ENCODE data around the gene ZNF524. TPM values are rescaled to one million over a fixed set of nuclear protein-coding genes. Genes with fewer than 3 reads are reported as not detected.

Gene ZNF524
- total RNA-seq, 1 donor from 2014 or later = 6.3 TPM

GRCh38 chr19:55599468-55599841 lies 633 bp upstream of the ZNF524 start, which contains the start of gene FIZ1:
Gene FIZ1, minus strand, starts transcription at chr19:55599517. Its CDS starts 1,652 bp downstream, at chr19:55597865.
- Mint-ChIP-seq H3K27me3 (ENCODE audit: low read depth, unreplicated experiment) (no peaks in the 10 kb centered on the region), H3K36me3 (ENCODE audit: low read depth, unreplicated experiment) (peaks cover 24% of the 10 kb centered on the region), H3K4me3 (ENCODE audit: unreplicated experiment) (peak within 1 kb of the TSS; percentile 97), H3K4me1 (ENCODE audit: low read depth, unreplicated experiment) (peaks cover 4% of the 10 kb centered on the region), H3K27ac (ENCODE audit: unreplicated experiment) (peak within 1 kb of the TSS; percentile 99), H3K9me3 (ENCODE audit: unreplicated experiment) (peaks cover 8% of the 10 kb centered on the region)
- H3K79me2 ChIP-seq (ENCODE audit: insufficient read depth, low read length) = peaks cover 12% of the 10 kb centered on the region
- peak within 1 kb of the TSS; percentile 84 for H2AFZ ChIP-seq (ENCODE audit: low read depth, low read length)
- peak within 1 kb of the TSS; percentile 96 for H3K9ac ChIP-seq (ENCODE audit: low read length)
- peak within 1 kb of the TSS; percentile 89 for H3K4me2 ChIP-seq (ENCODE audit: low read length)
- peak within 1 kb of the TSS; percentile 96 for H3K27ac ChIP-seq (ENCODE audit: low read depth, low read length)
- DNase-seq (ENCODE audit: low read depth) (peak; percentile 95), FAIRE-seq (no peak)
- H3K36me3 ChIP-seq (ENCODE audit: insufficient read depth, low read length) = peaks cover 19% of the 10 kb centered on the region
- H3K4me3 ChIP-seq (ENCODE audit: insufficient read depth, low read depth, low read length) = peak within 1 kb of the TSS; percentile 90
- peaks cover under 1% of the 10 kb centered on the region for H3K4me1 ChIP-seq (ENCODE audit: insufficient read depth, low read length)
- H3K9me3 ChIP-seq (ENCODE audit: insufficient read depth, low read depth, low read length) = no peaks in the 10 kb centered on the region
- no peaks in the 10 kb centered on the region for H3K27me3 ChIP-seq (ENCODE audit: insufficient read depth, low read length)
- TF ChIP-seq CTCF (IDR thresholded peaks at IDR 0.05; ENCODE audit: insufficient read depth, low read depth, low read length) = no peak
- no peak for TF ChIP-seq EZH2 (IDR thresholded peaks at IDR 0.05; ENCODE audit: insufficient read depth, low read length)
- H4K20me1 ChIP-seq (ENCODE audit: insufficient read depth, low read length) = no peaks in the 10 kb centered on the region

- H3K4me3 ChIP-seq (ENCODE audit: insufficient read depth, low read depth, low read length) = peak overlapping the region; percentile 58
- H2AFZ ChIP-seq (ENCODE audit: low read depth, low read length) = peak overlapping the region; percentile 10
- Mint-ChIP-seq H3K4me1 (ENCODE audit: low read depth, unreplicated experiment) (peaks cover 6% of the 10 kb centered on the region), H3K4me3 (ENCODE audit: unreplicated experiment) (peak overlapping the region; percentile 74), H3K27ac (ENCODE audit: unreplicated experiment) (peak overlapping the region; percentile 34), H3K36me3 (ENCODE audit: low read depth, unreplicated experiment) (peaks cover 15% of the 10 kb centered on the region), H3K27me3 (ENCODE audit: low read depth, unreplicated experiment) (no peaks in the 10 kb centered on the region), H3K9me3 (ENCODE audit: unreplicated experiment) (peaks cover 5% of the 10 kb centered on the region)
- peaks cover 12% of the 10 kb centered on the region for H3K79me2 ChIP-seq (ENCODE audit: insufficient read depth, low read length)
- DNase-seq (ENCODE audit: low read depth) (no peak), FAIRE-seq (no peak)
- no peaks in the 10 kb centered on the region for H4K20me1 ChIP-seq (ENCODE audit: insufficient read depth, low read length)
- H3K9me3 ChIP-seq (ENCODE audit: insufficient read depth, low read depth, low read length) = no peaks in the 10 kb centered on the region
- peaks cover 9% of the 10 kb centered on the region for H3K36me3 ChIP-seq (ENCODE audit: insufficient read depth, low read length)
- no peak for TF ChIP-seq EZH2 (IDR thresholded peaks at IDR 0.05; ENCODE audit: insufficient read depth, low read length)
- no peak for TF ChIP-seq CTCF (IDR thresholded peaks at IDR 0.05; ENCODE audit: insufficient read depth, low read depth, low read length)
- H3K4me2 ChIP-seq (ENCODE audit: low read length) = peak overlapping the region; percentile 89
- peaks cover 5% of the 10 kb centered on the region for H3K4me1 ChIP-seq (ENCODE audit: insufficient read depth, low read length)
- peak overlapping the region; percentile 11 for H3K27ac ChIP-seq (ENCODE audit: low read depth, low read length)
- peak overlapping the region; percentile 96 for H3K9ac ChIP-seq (ENCODE audit: low read length)
- no peaks in the 10 kb centered on the region for H3K27me3 ChIP-seq (ENCODE audit: insufficient read depth, low read length)
Measured at GRCh38 chr19:55600662-55601028, 557 bp downstream of the ZNF524 start.

GRCh38 chr19:55601084-55601483 lies 996 bp downstream of the ZNF524 start:
- Mint-ChIP-seq H3K4me3 (ENCODE audit: unreplicated experiment) (peak overlapping the region; percentile 74), H3K4me1 (ENCODE audit: low read depth, unreplicated experiment) (peaks cover 6% of the 10 kb centered on the region), H3K36me3 (ENCODE audit: low read depth, unreplicated experiment) (peaks cover 11% of the 10 kb centered on the region), H3K27ac (ENCODE audit: unreplicated experiment) (peak overlapping the region; percentile 86), H3K9me3 (ENCODE audit: unreplicated experiment) (peaks cover 5% of the 10 kb centered on the region), H3K27me3 (ENCODE audit: low read depth, unreplicated experiment) (no peaks in the 10 kb centered on the region)
- FAIRE-seq (no peak), DNase-seq (ENCODE audit: low read depth) (no peak)
- no peaks in the 10 kb centered on the region for H3K27me3 ChIP-seq (ENCODE audit: insufficient read depth, low read length)
- H3K79me2 ChIP-seq (ENCODE audit: insufficient read depth, low read length) = peaks cover 15% of the 10 kb centered on the region
- peaks cover 5% of the 10 kb centered on the region for H3K36me3 ChIP-seq (ENCODE audit: insufficient read depth, low read length)
- H3K9me3 ChIP-seq (ENCODE audit: insufficient read depth, low read depth, low read length) = no peaks in the 10 kb centered on the region
- TF ChIP-seq CTCF (IDR thresholded peaks at IDR 0.05; ENCODE audit: insufficient read depth, low read depth, low read length) (no peak), EZH2 (IDR thresholded peaks at IDR 0.05; ENCODE audit: insufficient read depth, low read length) (no peak)
- no peaks in the 10 kb centered on the region for H4K20me1 ChIP-seq (ENCODE audit: insufficient read depth, low read length)
- H3K27ac ChIP-seq (ENCODE audit: low read depth, low read length) = no peak overlapping the region
- peaks cover 5% of the 10 kb centered on the region for H3K4me1 ChIP-seq (ENCODE audit: insufficient read depth, low read length)
- peak overlapping the region; percentile 58 for H3K4me3 ChIP-seq (ENCODE audit: insufficient read depth, low read depth, low read length)
- peak overlapping the region; percentile 96 for H3K9ac ChIP-seq (ENCODE audit: low read length)
- H3K4me2 ChIP-seq (ENCODE audit: low read length) = peak overlapping the region; percentile 89
- no peak overlapping the region for H2AFZ ChIP-seq (ENCODE audit: low read depth, low read length)
